CD4-positive, alpha-beta T cell (primary cell): ENCODE data around the gene PDE3B. TPM values are rescaled to one million over a fixed set of nuclear protein-coding genes. Genes with fewer than 3 reads are reported as not detected.

ENCODE experiments used
- ATAC-seq: fragments of 200-7000 bp; cut with Tn5 transposase; one replicate; pipeline ENCODE4 v1.10.0; 2022; ENCODE audit warnings: mild to moderate bottlenecking; ENCODE audit not compliant: poor library complexity
- CTCF ChIA-PET: fragments of 350-600 bp; sonication (Branson Sonifier 250); formaldehyde crosslinking; loops from one replicate; lab custom pipeline; 2021; ENCODE audit warnings: antibody characterized with exemption, inconsistent platforms; lab: Charles Lee
- POLR2A ChIA-PET: fragments of 350-600 bp; sonication (Branson Sonifier 250); formaldehyde crosslinking; loops from one replicate; lab custom pipeline; 2021; ENCODE audit warnings: antibody characterized with exemption, inconsistent platforms; lab: Charles Lee
- DNase-seq, 14 experiments: peaks; one replicate each; pipeline ENCODE4 v3.0.0-alpha.2; 2013 to 2020; ENCODE audit warnings: mixed read lengths in 2 of 14
- H3K27ac ChIP-seq, 2 donors: one replicate each; pipeline versions ENCODE4 v1.5.1 to v1.7.0; 2013; ENCODE audit warnings: low read length in 2 of 2, low read depth in 1 of 2, mild to moderate bottlenecking in 1 of 2
- H3K27me3 ChIP-seq, 2 experiments: 1 replicate in 1 of 2; 2 replicates in 1 of 2; pipeline versions ENCODE4 v1.6.1 to v1.7.0; 2013; ENCODE audit warnings: low read length in 2 of 2, control low read depth in 1 of 2, mild to moderate bottlenecking in 1 of 2, moderate library complexity in 1 of 2; ENCODE audit not compliant: insufficient read depth in 2 of 2, control insufficient read depth in 1 of 2
- H3K36me3 ChIP-seq: one replicate; pipeline ENCODE4 v1.6.1; 2013; ENCODE audit warnings: low read length, control low read depth; ENCODE audit not compliant: insufficient read depth
- H3K4me1 ChIP-seq: one replicate; pipeline ENCODE4 v1.6.1; 2013; ENCODE audit warnings: low read length, control low read depth; ENCODE audit not compliant: insufficient read depth
- H3K4me3 ChIP-seq: one replicate; pipeline ENCODE4 v1.5.1; 2013; ENCODE audit warnings: mild to moderate bottlenecking, low read length, moderate library complexity
- H3K9me3 ChIP-seq, 2 experiments: 1 replicate in 1 of 2; 2 replicates in 1 of 2; pipeline versions ENCODE4 v1.6.1 to v1.7.0; 2013; ENCODE audit warnings: low read length in 2 of 2, mild to moderate bottlenecking in 2 of 2, control low read depth in 1 of 2, moderate library complexity in 1 of 2; ENCODE audit not compliant: control insufficient read depth in 1 of 2, insufficient read depth in 1 of 2
- H3K27ac Mint-ChIP-seq: one replicate; pipeline ENCODE4 v1.8.0; 2020; ENCODE audit warnings: mixed read lengths
- H3K27me3 Mint-ChIP-seq: one replicate; pipeline ENCODE4 v1.8.0; 2021; ENCODE audit warnings: mixed read lengths
- H3K36me3 Mint-ChIP-seq: one replicate; pipeline ENCODE4 v1.8.0; 2021; ENCODE audit warnings: low read depth, mixed read lengths
- H3K4me1 Mint-ChIP-seq: one replicate; pipeline ENCODE4 v1.8.0; 2021; ENCODE audit warnings: low read depth, mixed read lengths
- H3K4me3 Mint-ChIP-seq: one replicate; pipeline ENCODE4 v1.8.0; 2020; ENCODE audit warnings: mild to moderate bottlenecking, mixed read lengths
- H3K9me3 Mint-ChIP-seq: one replicate; pipeline ENCODE4 v1.8.0; 2020; ENCODE audit warnings: mixed read lengths
- intact Hi-C, 2 experiments: fragments of 100-400 bp; cut with DNase I in 1 of 2; cut with micrococcal nuclease in 1 of 2; formaldehyde crosslinking; loops; one replicate each; pipeline versions ENCODE4 v1.15.1 to v1.9.0; 2023 to 2025; cut with DNase I, micrococcal nuclease
- total RNA-seq, 174 experiments: library from RNA in 2 of 174; stranded (reverse) in 2 of 174; gene quantifications; one replicate each; pipeline ENCODE4 v1.2.3 and lab custom pipeline; 2021 to 2026
- TF ChIP-seq, protein P1 (sequence below): fragments of 200-600 bp; IDR thresholded peaks from one replicate; pipeline ENCODE4 v1.8.0; 2022; ENCODE audit warnings: antibody characterized with exemption, mild to moderate bottlenecking

PDE3B gene
- total RNA-seq, 2 experiments from 2014 or later = 103 to 106 TPM

DNA sequence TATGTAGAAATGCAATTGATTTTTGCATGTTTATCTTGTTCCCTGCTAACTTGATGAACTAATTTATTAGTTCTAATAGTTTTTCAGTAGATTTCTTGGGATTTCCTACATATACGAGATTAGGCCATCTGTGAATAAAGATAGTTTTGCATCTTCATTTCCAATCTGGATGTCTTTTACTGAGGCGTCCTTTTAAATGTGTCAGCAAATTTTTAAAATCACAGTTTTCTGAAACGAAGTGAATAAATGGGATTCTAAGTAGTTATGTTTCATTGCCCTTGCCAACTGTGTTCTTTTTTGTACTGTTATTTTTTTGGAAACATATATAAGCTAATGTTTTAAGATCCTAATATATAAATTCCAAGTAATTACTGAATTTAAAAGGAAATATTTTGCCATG lies 198.4 kb downstream of the PDE3B start:
- TF ChIP-seq, protein P1, sequence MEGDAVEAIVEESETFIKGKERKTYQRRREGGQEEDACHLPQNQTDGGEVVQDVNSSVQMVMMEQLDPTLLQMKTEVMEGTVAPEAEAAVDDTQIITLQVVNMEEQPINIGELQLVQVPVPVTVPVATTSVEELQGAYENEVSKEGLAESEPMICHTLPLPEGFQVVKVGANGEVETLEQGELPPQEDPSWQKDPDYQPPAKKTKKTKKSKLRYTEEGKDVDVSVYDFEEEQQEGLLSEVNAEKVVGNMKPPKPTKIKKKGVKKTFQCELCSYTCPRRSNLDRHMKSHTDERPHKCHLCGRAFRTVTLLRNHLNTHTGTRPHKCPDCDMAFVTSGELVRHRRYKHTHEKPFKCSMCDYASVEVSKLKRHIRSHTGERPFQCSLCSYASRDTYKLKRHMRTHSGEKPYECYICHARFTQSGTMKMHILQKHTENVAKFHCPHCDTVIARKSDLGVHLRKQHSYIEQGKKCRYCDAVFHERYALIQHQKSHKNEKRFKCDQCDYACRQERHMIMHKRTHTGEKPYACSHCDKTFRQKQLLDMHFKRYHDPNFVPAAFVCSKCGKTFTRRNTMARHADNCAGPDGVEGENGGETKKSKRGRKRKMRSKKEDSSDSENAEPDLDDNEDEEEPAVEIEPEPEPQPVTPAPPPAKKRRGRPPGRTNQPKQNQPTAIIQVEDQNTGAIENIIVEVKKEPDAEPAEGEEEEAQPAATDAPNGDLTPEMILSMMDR = no peak
- H3K9me3 ChIP-seq = no peaks in the 10 kb centered on the region
- intact Hi-C loops = no loop called here
- ATAC-seq = no peak
- Mint-ChIP-seq H3K4me1 (no peaks in the 10 kb centered on the region), H3K27ac (no peak overlapping the region), H3K27me3 (no peaks in the 10 kb centered on the region), H3K9me3 (no peaks in the 10 kb centered on the region), H3K4me3 (no peak overlapping the region), H3K36me3 (peaks cover 81% of the 10 kb centered on the region)
- POLR2A ChIA-PET = no interaction called here
- no peak overlapping the region for H3K4me3 ChIP-seq
- no peaks in the 10 kb centered on the region for H3K4me1 ChIP-seq
- DNase-seq = no peak
- no peak overlapping the region for H3K27ac ChIP-seq
- CTCF ChIA-PET = no interaction called here
- no peaks in the 10 kb centered on the region for H3K27me3 ChIP-seq
- H3K36me3 ChIP-seq = peaks cover 20% of the 10 kb centered on the region

DNA sequence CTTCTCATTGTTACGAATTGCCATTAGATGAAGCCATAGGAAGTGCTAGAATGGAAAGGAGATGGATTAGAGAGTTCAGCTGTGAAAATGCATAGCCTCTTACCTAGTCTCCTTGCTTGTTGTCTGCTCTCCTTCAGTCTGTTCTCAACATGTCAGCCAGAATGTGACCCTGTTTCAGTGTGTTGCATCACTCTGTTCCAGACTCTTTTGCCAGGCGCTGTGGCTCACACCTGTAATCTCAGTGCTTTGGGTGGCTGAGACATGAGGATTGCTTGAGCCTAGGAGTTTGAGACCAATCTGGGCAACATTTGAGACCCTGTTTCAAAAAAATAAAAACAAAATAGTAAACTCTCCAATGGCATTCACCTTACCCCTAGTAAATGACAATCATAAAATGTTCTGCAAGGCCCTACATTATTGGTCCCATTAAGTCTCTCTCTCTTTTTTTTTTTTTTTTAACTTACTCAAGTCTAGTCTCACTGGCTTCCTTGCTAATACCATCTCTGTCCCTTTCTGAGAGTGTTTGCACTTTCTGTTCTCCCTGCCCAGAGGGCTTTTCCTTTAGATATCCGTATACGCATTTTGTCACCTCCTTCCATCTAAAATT lies 209.1 kb downstream of the PDE3B start:
- no peak for DNase-seq
- H3K27ac Mint-ChIP-seq = no peak overlapping the region
- CTCF ChIA-PET = no interaction called here

DNA sequence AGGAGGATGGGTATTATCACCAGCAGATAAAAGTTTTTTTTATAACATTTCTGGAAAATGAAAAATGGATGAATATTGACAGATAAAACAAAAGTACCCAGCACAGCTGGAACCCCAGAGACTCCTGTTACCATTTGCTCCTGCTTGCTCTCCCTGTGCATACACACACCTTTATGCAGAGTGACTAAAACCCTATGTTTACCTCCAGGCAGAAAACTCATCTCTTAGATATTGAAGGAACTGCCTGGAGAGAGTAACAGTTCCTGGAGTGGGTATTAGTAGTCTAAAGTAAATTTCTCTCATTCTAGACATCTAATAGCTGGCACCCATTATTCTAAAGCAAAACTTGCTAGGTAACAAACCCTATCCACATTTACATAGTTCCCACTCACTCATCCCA lies 210.5 kb downstream of the PDE3B start:
- TF ChIP-seq, protein P1 = no peak
- Histone ChIP-seq H3K27ac (no peak overlapping the region), H3K4me1 (no peaks in the 10 kb centered on the region), H3K4me3 (no peak overlapping the region), H3K9me3 (no peaks in the 10 kb centered on the region), H3K36me3 (peaks cover 19% of the 10 kb centered on the region), H3K27me3 (no peaks in the 10 kb centered on the region)
- no peaks in the 10 kb centered on the region for H3K27me3 Mint-ChIP-seq
- no peak for ATAC-seq
- peaks cover 77% of the 10 kb centered on the region for H3K36me3 Mint-ChIP-seq
- H3K4me3 Mint-ChIP-seq = no peak overlapping the region
- H3K9me3 Mint-ChIP-seq = no peaks in the 10 kb centered on the region
- no peak for DNase-seq
- intact Hi-C loops = no loop called here
- H3K27ac Mint-ChIP-seq = peak overlapping the region; percentile 28
- peaks cover 11% of the 10 kb centered on the region for H3K4me1 Mint-ChIP-seq
- POLR2A ChIA-PET = no interaction called here
- CTCF ChIA-PET = no interaction called here

More for the DNA sequence above, 209.1 kb downstream of the PDE3B start:
- intact Hi-C loops = no loop called here
- ATAC-seq = no peak
- Histone ChIP-seq H3K9me3 (no peaks in the 10 kb centered on the region), H3K36me3 (peaks cover 17% of the 10 kb centered on the region), H3K4me1 (no peaks in the 10 kb centered on the region), H3K4me3 (no peak overlapping the region), H3K27me3 (no peaks in the 10 kb centered on the region), H3K27ac (no peak overlapping the region)
- peaks cover 11% of the 10 kb centered on the region for H3K4me1 Mint-ChIP-seq
- H3K27me3 Mint-ChIP-seq = no peaks in the 10 kb centered on the region
- H3K36me3 Mint-ChIP-seq = peaks cover 68% of the 10 kb centered on the region
- TF ChIP-seq, protein P1 = no peak
- H3K9me3 Mint-ChIP-seq = no peaks in the 10 kb centered on the region
- H3K4me3 Mint-ChIP-seq = no peak overlapping the region
- POLR2A ChIA-PET = no interaction called here
